MCF 10A (cell line): ENCODE measurements around the gene AP2S1. TPM values are rescaled to one million over a fixed set of nuclear protein-coding genes. Genes with fewer than 3 reads are reported as not detected.
"Not testable (repeated sequence)": the region's sequence is repeated elsewhere in the genome, so short reads cannot be mapped to it uniquely, and the experiment has no call there.

ENCODE experiments used
- BruUV-seq: library from RNA; stranded (reverse); fragments of 400-500 nt; replicated peaks from 2 replicates; lab custom pipeline; 2021; lab: Mats Ljungman, UMichigan
- CTCF ChIA-PET: fragments of 300-600 bp; sonication (Branson Sonifier 250); formaldehyde crosslinking; extraction: SDS; loops from one replicate; lab custom pipeline; 2021; ENCODE audit warnings: antibody characterized with exemption, inconsistent platforms; lab: Yijun Ruan, JAX
- POLR2A ChIA-PET: fragments of 300-600, 350-650 bp; sonication (Branson Sonifier 250); formaldehyde crosslinking; extraction: SDS; loops from one replicate; lab custom pipeline; 2020; ENCODE audit warnings: antibody characterized with exemption, inconsistent platforms; lab: Yijun Ruan, JAX
- DNase-seq: peaks from one replicate; pipeline ENCODE4 v3.0.0-alpha.2; 2018; ENCODE audit not compliant: unreplicated experiment
- H3K27ac Mint-ChIP-seq: one replicate; pipeline ENCODE4 v1.8.0; 2022; ENCODE audit warnings: mild to moderate bottlenecking, low read depth, mixed read lengths; ENCODE audit not compliant: unreplicated experiment
- H3K27me3 Mint-ChIP-seq: one replicate; pipeline ENCODE4 v1.8.0; 2022; ENCODE audit warnings: mixed read lengths; ENCODE audit not compliant: insufficient read depth, unreplicated experiment
- H3K36me3 Mint-ChIP-seq: one replicate; pipeline ENCODE4 v1.8.0; 2022; ENCODE audit warnings: mild to moderate bottlenecking, moderate library complexity, mixed read lengths; ENCODE audit not compliant: insufficient read depth, unreplicated experiment
- H3K4me1 Mint-ChIP-seq: one replicate; pipeline ENCODE4 v1.8.0; 2022; ENCODE audit warnings: mixed read lengths; ENCODE audit not compliant: insufficient read depth, unreplicated experiment
- H3K4me3 Mint-ChIP-seq: one replicate; pipeline ENCODE4 v1.8.0; 2022; ENCODE audit warnings: mild to moderate bottlenecking, moderate library complexity, mixed read lengths; ENCODE audit not compliant: unreplicated experiment
- H3K9me3 Mint-ChIP-seq: one replicate; pipeline ENCODE4 v1.8.0; 2022; ENCODE audit warnings: mixed read lengths; ENCODE audit not compliant: unreplicated experiment
- intact Hi-C: fragments of 100-400 bp; cut with micrococcal nuclease; formaldehyde crosslinking; loops from 2 replicates; pipeline ENCODE4 v1.14.1; 2022
- total RNA-seq: library from RNA; stranded (reverse); gene quantifications from 2 replicates; pipeline ENCODE4 v1.2.3, GENCODE V29; 2022
- TF ChIP-seq, protein P1 (sequence below): fragments of 200-600 bp; IDR thresholded peaks from one replicate; pipeline ENCODE4 v1.8.0; 2022; ENCODE audit warnings: antibody characterized with exemption, mild to moderate bottlenecking; ENCODE audit not compliant: unreplicated experiment

AP2S1 gene
- total RNA-seq, 1 experiment from 2014 or later: 252 TPM

DNA sequence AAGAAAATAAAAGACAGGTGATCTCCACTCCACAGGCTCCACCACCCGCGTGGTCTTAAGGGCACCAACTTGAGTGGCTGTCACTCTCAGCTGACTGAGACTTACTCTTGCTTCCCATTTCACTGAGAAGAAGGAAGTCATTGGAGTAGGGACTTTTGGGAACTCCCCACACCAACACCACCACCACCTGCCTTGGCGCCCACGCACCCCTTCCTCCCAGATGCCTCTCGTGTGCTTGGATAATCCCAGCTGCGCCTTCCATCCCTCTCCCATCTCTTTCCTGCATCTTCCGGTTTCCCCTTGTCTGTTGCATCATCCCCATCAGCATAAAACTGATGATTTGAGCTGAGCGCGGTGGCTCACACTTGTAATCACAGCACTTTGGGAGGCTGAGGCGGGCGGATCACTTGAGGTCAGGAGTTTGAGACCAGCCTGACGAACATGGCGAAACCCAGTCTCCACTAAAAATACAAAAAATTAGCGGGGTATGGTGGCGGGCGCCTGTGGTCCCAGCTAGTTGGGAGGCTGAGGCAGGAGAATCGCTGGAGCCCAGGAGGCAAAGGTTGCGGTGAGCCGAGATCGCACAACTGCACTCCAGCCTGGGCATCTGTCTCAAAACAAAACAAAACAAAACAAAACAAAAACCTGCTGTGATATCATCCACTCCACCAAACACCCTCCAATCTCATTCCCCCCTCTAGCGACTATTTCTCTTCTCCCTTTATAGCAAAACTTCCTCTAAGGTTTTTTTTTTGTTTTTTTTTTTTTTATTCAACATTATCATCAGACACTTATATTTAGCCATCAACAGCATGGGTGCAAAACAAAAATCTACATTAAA, 25.5 kb downstream of the AP2S1 start:
- Mint-ChIP-seq H3K4me1 (peaks cover 7% of the 10 kb centered on the region), H3K4me3 (no peak overlapping the region), H3K36me3 (no peaks in the 10 kb centered on the region), H3K9me3 (no peaks in the 10 kb centered on the region), H3K27ac (no peak overlapping the region), H3K27me3 (no peaks in the 10 kb centered on the region)
- intact Hi-C loops: loop anchor here (1.0 kb wide), 1 partner anchor 75 kb away; no protein-coding TSS in a partner anchor
- TF ChIP-seq, protein P1, sequence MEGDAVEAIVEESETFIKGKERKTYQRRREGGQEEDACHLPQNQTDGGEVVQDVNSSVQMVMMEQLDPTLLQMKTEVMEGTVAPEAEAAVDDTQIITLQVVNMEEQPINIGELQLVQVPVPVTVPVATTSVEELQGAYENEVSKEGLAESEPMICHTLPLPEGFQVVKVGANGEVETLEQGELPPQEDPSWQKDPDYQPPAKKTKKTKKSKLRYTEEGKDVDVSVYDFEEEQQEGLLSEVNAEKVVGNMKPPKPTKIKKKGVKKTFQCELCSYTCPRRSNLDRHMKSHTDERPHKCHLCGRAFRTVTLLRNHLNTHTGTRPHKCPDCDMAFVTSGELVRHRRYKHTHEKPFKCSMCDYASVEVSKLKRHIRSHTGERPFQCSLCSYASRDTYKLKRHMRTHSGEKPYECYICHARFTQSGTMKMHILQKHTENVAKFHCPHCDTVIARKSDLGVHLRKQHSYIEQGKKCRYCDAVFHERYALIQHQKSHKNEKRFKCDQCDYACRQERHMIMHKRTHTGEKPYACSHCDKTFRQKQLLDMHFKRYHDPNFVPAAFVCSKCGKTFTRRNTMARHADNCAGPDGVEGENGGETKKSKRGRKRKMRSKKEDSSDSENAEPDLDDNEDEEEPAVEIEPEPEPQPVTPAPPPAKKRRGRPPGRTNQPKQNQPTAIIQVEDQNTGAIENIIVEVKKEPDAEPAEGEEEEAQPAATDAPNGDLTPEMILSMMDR: no peak
- no TSS peak for BruUV-seq
- CTCF ChIA-PET: interaction anchor here (0.8 to 1.2 kb wide), 4 partner anchors 16 to 166 kb away, joined by 3 to 4 read pairs (median 3); no protein-coding TSS in a partner anchor
- peak; percentile 27 for DNase-seq
- POLR2A ChIA-PET: interaction anchor here (1.6 kb wide), 1 partner anchor 41 kb away, joined by 5 read pairs; no protein-coding TSS in a partner anchor

DNA sequence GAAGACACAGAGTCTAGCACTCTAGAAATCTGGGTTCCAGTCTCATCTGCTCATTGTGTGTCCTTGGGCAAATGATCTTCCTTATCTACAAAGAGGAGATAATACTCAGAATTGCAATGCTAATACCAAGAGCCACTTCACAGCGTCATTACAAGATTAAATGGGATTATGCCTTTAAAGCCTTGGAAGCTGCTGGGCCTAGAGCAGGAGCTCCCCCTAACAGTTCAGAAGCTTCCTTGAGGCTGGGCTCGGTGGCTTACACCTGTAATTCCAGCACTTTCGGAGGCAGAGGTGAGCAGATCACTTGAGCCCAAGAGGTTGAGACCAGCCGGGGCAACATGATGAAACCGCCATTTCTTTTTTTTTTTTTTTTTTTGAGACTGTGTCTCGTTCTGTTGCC, 27.6 kb downstream of the AP2S1 start:
- no peak for DNase-seq
- ChIA-PET CTCF (interaction anchor here (0.6 to 1.4 kb wide), 3 partner anchors 30 to 71 kb away, joined by 3 to 5 read pairs (median 3); no protein-coding TSS in a partner anchor), POLR2A (interaction anchor here (0.6 to 0.7 kb wide), 2 partner anchors 20 to 329 kb away, joined by 3 read pairs; no protein-coding TSS in a partner anchor)
- Mint-ChIP-seq H3K4me3 (no peak overlapping the region), H3K27ac (no peak overlapping the region), H3K9me3 (no peaks in the 10 kb centered on the region), H3K4me1 (no peaks in the 10 kb centered on the region), H3K36me3 (no peaks in the 10 kb centered on the region), H3K27me3 (no peaks in the 10 kb centered on the region)
- intact Hi-C loops: no loop called here
- BruUV-seq: no TSS peak
- TF ChIP-seq, protein P1: no peak

DNA sequence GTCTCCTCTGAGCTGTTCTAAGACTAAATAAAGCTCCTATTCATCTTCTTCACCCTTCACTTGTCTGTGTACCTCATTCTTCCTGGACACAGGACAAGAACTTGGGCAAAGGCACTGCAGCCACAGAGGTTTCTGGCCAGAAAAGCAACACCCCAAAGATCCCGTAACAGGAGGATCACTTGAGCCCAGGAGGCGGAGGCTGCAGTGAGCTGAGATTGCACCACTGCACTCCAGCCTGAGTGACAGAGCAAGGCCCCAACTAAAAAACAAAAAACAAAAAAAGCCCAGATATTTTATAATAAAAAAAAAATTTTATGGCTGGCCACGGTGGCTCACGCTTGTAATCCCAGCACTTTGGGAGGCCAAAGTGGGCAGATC, 28.2 kb downstream of the AP2S1 start:
- BruUV-seq, H3K27me3 Mint-ChIP-seq, H3K4me1 Mint-ChIP-seq, DNase-seq, H3K27ac Mint-ChIP-seq, H3K9me3 Mint-ChIP-seq, H3K36me3 Mint-ChIP-seq, intact Hi-C loops, H3K4me3 Mint-ChIP-seq: not testable (repeated sequence)
- POLR2A ChIA-PET: interaction anchor here (0.7 kb wide), 1 partner anchor 21 kb away, joined by 3 read pairs; no protein-coding TSS in a partner anchor
- CTCF ChIA-PET: interaction anchor here (0.6 to 1.4 kb wide), 3 partner anchors 66 to 70 kb away, joined by 3 to 5 read pairs (median 3); no protein-coding TSS in a partner anchor

DNA sequence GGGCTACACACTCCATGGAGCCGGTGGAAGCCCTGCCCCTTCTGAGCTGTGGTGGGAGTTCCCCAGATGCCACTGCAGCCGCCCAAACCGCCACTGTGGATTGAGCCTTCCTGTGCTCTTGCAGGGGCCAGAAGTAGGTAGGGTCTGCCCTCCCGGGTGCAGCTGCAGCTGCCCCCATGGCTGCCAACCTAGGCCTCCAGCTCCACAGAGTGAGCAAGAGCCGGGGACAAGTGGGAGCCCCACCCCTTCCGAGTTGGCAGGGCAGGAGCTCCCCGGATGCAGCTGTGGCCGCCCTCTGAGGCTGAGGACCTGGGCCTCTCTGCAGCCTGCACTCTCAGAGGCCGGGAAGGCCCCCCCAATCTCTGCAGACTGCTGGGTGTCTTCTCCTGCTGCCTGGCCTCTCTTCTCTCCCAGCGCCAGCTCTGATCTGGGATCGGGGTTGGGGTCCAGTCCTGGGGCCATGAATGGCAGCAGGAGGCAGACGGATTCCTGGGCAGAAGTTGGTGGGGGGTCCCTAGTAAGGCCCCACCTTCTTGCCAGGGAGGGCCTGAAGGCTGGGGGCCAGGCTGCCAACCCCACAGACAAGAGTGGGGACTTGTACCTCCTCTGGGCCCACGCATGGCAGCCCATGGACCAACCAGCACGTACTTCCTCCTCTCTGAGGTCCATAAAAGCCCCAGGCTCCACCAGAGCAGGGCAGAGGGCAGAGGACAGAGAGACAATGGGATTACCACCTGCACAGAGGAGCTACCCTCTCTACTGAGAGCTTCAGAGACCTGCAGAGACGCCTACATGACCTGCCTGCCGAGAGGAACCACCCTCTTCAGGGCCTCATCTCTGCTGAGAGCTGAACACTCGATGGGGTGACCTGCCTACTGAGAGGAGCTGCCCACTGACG, 28.9 kb downstream of the AP2S1 start:
- Mint-ChIP-seq H3K4me1 (no peaks in the 10 kb centered on the region), H3K9me3 (no peaks in the 10 kb centered on the region), H3K27me3 (no peaks in the 10 kb centered on the region), H3K4me3 (no peak overlapping the region), H3K36me3 (no peaks in the 10 kb centered on the region), H3K27ac (no peak overlapping the region)
- POLR2A ChIA-PET: interaction anchor here (1.0 kb wide), 1 partner anchor 33 kb away, joined by 3 read pairs; the partner anchor contains the start of gene SLC1A5
- intact Hi-C loops: no loop called here
- DNase-seq: no peak
- CTCF ChIA-PET: interaction anchor here (0.6 to 1.4 kb wide), 5 partner anchors 19 to 72 kb away, joined by 3 to 5 read pairs (median 3); no protein-coding TSS in a partner anchor
- no TSS peak for BruUV-seq
- TF ChIP-seq, protein P1: no peak
